Adrenal gland (tissue), 5 donors: ENCODE results near the gene VEGFB.

ENCODE experiments used
- CTCF ChIP-seq, 6 experiments: fragments of 450-650 bp in 4 of 6; fragments of 200-600 bp in 2 of 6; sonication (generic) in 1 of 6; IDR thresholded peaks; 1 replicate in 5 of 6; 2 replicates in 1 of 6; pipeline versions ENCODE4 v1.5.1 to v1.8.0; 2016 to 2021; ENCODE audit warnings: antibody characterized with exemption in 6 of 6, mild to moderate bottlenecking in 2 of 6, moderate library complexity in 1 of 6
- POLR2A ChIP-seq, 2 donors: fragments of 450-650 bp; IDR thresholded peaks; one replicate each; pipeline ENCODE4 v1.6.1; 2017; ENCODE audit warnings: antibody characterized with exemption in 2 of 2, mild to moderate bottlenecking in 2 of 2, moderate library complexity in 1 of 2
- donor health status: DM: no; HTN: no; CAD: no.

- TF ChIP-seq CTCF (IDR thresholded peaks at IDR 0.05): no peak
- TF ChIP-seq POLR2A (IDR thresholded peaks at IDR 0.05): no peak
These were observed 3.7 kb downstream of the VEGFB start for GRCh38 chr11:64238076-64238475.
